ENCODE measurements around the gene PRKRA. TPM values are rescaled to one million over a fixed set of nuclear protein-coding genes. Genes with fewer than 3 reads are reported as not detected.

Gene PRKRA
- total and polyA plus RNA-seq, 2 of the 8 experiments (the other 6 are each of a cell fraction or from before 2014, with no cell fraction given) = 25.4 to 60.4 TPM

- TF ChIP-seq CTCF (IDR thresholded peaks at IDR 0.05; ENCODE audit: control extremely low read depth in 1 of 3, insufficient read depth in 1 of 3, low read depth in 1 of 3, low read length in 3 of 3) (no peak), EZH2 (IDR thresholded peaks at IDR 0.05; ENCODE audit: low read depth, low read length, severe bottlenecking) (no peak)
Measured at GRCh38 chr2:178441426-178441825, 9.5 kb downstream of the PRKRA start (continued).

Data from H1 (cell line).